Activated T-helper 1 cell treated with Interleukin-2 at 50 U/mL for 16 hours (primary cell): ENCODE measurements around the gene SPECC1.
"Not testable (repeated sequence)": the region's sequence is repeated elsewhere in the genome, so short reads cannot be mapped to it uniquely, and the experiment has no call there.

Experiments
- DNase-seq: peaks from one replicate; pipeline ENCODE4 v3.0.0-alpha.2; 2020; ENCODE audit warnings: low read depth

The SPECC1 gene

DNA sequence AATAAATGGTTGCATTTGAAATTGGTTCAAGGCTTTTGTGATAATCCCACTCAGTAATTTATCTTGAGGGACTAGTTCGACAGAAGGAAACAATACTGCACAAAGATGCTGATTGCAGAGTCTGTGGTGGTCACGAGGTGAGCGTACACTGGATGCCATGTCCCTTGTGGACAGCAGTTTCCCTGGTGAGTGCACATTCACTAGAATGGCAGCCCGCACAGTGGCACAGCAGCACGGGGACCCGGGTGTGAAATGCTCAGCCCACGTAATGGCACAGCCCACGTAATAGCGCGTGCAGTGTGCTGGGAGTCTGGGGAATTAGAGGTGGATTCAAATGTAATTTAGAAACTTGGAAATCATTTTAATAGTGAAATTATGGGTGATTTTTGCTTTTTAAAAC, 304.1 kb downstream of the SPECC1 start:
- DNase-seq: no peak

GRCh38 chr17:20313891-20314290, 304.7 kb downstream of the SPECC1 start:
- DNase-seq: no peak

GRCh38 chr17:20314834-20315233, 305.7 kb downstream of the SPECC1 start:
- DNase-seq: no peak

- DNase-seq: no peak
Observed at GRCh38 chr17:20315311-20315710, 306.2 kb downstream of the SPECC1 start.

GRCh38 chr17:20315821-20316220, 306.7 kb downstream of the SPECC1 start:
- no peak for DNase-seq

DNA sequence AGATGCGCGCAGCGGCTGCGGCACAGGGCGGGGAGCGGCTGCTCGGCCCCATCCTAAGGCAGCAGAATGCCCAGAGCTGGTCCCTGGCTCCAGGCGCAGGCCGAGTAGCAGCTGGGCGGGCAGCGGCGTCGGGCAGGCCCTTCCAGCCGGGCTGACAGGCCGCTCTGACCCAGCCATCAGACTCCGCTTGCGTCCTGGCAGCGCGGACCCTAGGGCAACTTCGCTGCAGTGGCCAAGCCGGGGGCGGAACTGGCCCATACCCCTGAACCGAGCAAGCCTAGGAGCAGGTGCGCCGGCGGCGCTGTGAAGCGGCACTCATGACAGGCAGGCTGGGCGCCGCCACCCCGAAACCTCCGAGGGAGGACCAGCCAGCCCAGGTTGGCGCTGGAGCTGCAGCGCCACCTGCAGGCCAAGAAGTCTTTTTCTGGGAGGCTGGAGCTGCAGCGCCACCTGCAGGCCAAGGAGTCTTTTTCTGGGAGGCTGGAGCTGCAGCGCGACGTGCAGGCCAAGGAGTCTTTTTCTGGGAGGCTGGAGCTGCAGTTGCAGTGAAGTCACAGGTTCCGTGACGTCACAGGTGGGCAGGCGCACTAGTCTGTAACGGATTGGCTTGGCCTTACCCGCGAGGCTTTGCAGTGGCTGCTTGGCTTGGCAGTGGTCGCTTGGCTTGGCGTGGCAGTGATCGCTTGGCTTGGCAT, 311.5 kb downstream of the SPECC1 start:
- DNase-seq: peak; percentile 66

DNA sequence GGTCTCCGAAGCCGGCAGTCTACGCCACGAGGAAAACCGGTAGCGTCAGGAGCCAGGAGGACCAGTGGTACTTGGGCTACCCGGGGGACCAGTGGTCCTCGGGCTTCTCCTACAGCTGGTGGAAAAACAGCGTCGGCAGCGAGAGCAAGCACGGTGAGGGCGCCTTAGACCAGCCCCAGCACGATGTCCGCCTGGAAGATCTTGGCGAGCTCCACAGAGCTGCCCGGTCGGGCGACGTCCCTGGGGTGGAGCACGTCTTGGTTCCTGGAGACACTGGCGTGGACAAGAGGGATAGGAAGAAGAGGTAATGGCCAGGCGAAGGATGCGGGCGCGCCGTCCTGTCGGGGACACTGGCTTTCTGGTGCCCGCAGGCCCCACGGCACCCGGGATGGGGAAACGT, 312.2 kb downstream of the SPECC1 start:
- DNase-seq: not testable (repeated sequence)

DNA sequence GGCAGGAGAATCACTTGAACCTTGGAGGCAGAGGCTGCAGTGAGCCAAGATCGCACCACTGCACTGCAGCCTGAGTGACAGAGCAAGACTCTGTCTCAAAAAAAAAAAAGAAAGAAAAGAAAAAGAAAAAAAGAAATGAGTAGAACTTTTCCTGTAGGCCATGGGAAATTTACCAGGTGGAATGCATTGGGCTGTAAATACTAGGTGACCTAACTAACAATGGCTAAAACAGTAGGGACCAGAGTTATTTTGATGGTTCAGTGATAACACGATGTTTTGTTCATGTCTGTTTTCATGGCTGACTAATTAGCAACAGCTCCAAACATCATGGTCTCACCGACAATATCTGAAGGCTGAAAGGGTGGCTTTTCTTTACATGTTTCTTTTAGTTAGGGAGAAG, 318.6 kb downstream of the SPECC1 start:
- not testable (repeated sequence) for DNase-seq

GRCh38 chr17:20351405-20351804, 342.2 kb downstream of the SPECC1 start:
- not testable (repeated sequence) for DNase-seq

- not testable (repeated sequence) for DNase-seq
Observed at GRCh38 chr17:20352567-20352966, 343.4 kb downstream of the SPECC1 start.

- not testable (repeated sequence) for DNase-seq
Observed at GRCh38 chr17:20363846-20364245, 354.7 kb downstream of the SPECC1 start.
